ENCODE data around the gene SHROOM2.
"Not testable (repeated sequence)": the region's sequence is repeated elsewhere in the genome, so short reads cannot be mapped to it uniquely, and the experiment has no call there.

Gene SHROOM2

GRCh38 chrX:9785944-9786797, at the start of gene SHROOM2:
Gene SHROOM2 (plus strand): TSS chrX:9786429. CDS start chrX:9786546, 117 bp downstream.
- no peak for DNase-seq (ENCODE audit: low read depth)

- no peak for DNase-seq (ENCODE audit: low read depth)
Measured at GRCh38 chrX:9737363-9737762, 48.9 kb upstream of the SHROOM2 start.

- DNase-seq (ENCODE audit: low read depth): no peak
Measured at GRCh38 chrX:9738151-9738550, 48.1 kb upstream of the SHROOM2 start.

GRCh38 chrX:9739130-9739529, 47.1 kb upstream of the SHROOM2 start:
- no peak for DNase-seq (ENCODE audit: low read depth)

GRCh38 chrX:9745417-9746115, 40.7 kb upstream of the SHROOM2 start:
- no peak for DNase-seq (ENCODE audit: low read depth)

GRCh38 chrX:9746148-9746888, 39.9 kb upstream of the SHROOM2 start:
- DNase-seq (ENCODE audit: low read depth): peak; percentile 24

GRCh38 chrX:9747644-9748043, 38.6 kb upstream of the SHROOM2 start:
- no peak for DNase-seq (ENCODE audit: low read depth)

- no peak for DNase-seq (ENCODE audit: low read depth)
Measured at GRCh38 chrX:9749146-9749692, 37.0 kb upstream of the SHROOM2 start.

- DNase-seq (ENCODE audit: low read depth): no peak
Measured at GRCh38 chrX:9757366-9757765, 28.9 kb upstream of the SHROOM2 start.

- no peak for DNase-seq (ENCODE audit: low read depth)
Measured at GRCh38 chrX:9758021-9758638, 28.1 kb upstream of the SHROOM2 start.

GRCh38 chrX:9759337-9759736, 26.9 kb upstream of the SHROOM2 start:
- DNase-seq (ENCODE audit: low read depth): no peak

- DNase-seq (ENCODE audit: low read depth): no peak
Measured at GRCh38 chrX:9765072-9765736, 21.0 kb upstream of the SHROOM2 start.

GRCh38 chrX:9765737-9766097, 20.5 kb upstream of the SHROOM2 start, which contains the start of gene GPR143:
Gene GPR143 (minus strand): TSS chrX:9765847. CDS start chrX:9765817, 30 bp downstream.
- DNase-seq (ENCODE audit: low read depth): no peak

GRCh38 chrX:9767375-9767774, 18.9 kb upstream of the SHROOM2 start:
- no peak for DNase-seq (ENCODE audit: low read depth)

GRCh38 chrX:9768321-9768839, 17.8 kb upstream of the SHROOM2 start:
- DNase-seq (ENCODE audit: low read depth): not testable (repeated sequence)

- DNase-seq (ENCODE audit: low read depth): no peak
Measured at GRCh38 chrX:9770319-9770718, 15.9 kb upstream of the SHROOM2 start.

GRCh38 chrX:9772943-9773342, 13.3 kb upstream of the SHROOM2 start:
- DNase-seq (ENCODE audit: low read depth): no peak

- no peak for DNase-seq (ENCODE audit: low read depth)
Measured at GRCh38 chrX:9775930-9776329, 10.3 kb upstream of the SHROOM2 start.

GRCh38 chrX:9781941-9782340, 4.3 kb upstream of the SHROOM2 start:
- no peak for DNase-seq (ENCODE audit: low read depth)

GRCh38 chrX:9784332-9784731, 1.9 kb upstream of the SHROOM2 start:
- no peak for DNase-seq (ENCODE audit: low read depth)
